ENCODE data around the gene LCN6.
"Not testable (repeated sequence)": the region's sequence is repeated elsewhere in the genome, so short reads cannot be mapped to it uniquely, and the experiment has no call there.

Gene LCN6

GRCh38 chr9:136724772-136725171 lies 23.6 kb downstream of the LCN6 start:
- no peak for DNase-seq (ENCODE audit: low read depth)

GRCh38 chr9:136723989-136724388 lies 24.3 kb downstream of the LCN6 start:
- DNase-seq (ENCODE audit: low read depth) = no peak

- no peak for DNase-seq (ENCODE audit: low read depth)
Observed at GRCh38 chr9:136723362-136723976, 24.9 kb downstream of the LCN6 start.

- DNase-seq (ENCODE audit: low read depth) = no peak
Observed at GRCh38 chr9:136722969-136723356, 25.4 kb downstream of the LCN6 start.

- DNase-seq (ENCODE audit: low read depth) = no peak
Observed at GRCh38 chr9:136722093-136722968, 26.0 kb downstream of the LCN6 start.

- no peak for DNase-seq (ENCODE audit: low read depth)
Observed at GRCh38 chr9:136721339-136722092, 26.8 kb downstream of the LCN6 start.

- DNase-seq (ENCODE audit: low read depth) = no peak
Observed at GRCh38 chr9:136720898-136721338, 27.4 kb downstream of the LCN6 start.

- DNase-seq (ENCODE audit: low read depth) = no peak
Observed at GRCh38 chr9:136720251-136720897, 28.0 kb downstream of the LCN6 start.

GRCh38 chr9:136719195-136719880 lies 29.0 kb downstream of the LCN6 start:
- no peak for DNase-seq (ENCODE audit: low read depth)

GRCh38 chr9:136718345-136719194 lies 29.8 kb downstream of the LCN6 start:
- DNase-seq (ENCODE audit: low read depth) = no peak

GRCh38 chr9:136717399-136717798 lies 30.9 kb downstream of the LCN6 start:
- DNase-seq (ENCODE audit: low read depth) = no peak

- DNase-seq (ENCODE audit: low read depth) = no peak
Observed at GRCh38 chr9:136714893-136715274, 33.4 kb downstream of the LCN6 start.

GRCh38 chr9:136714096-136714892 lies 34.0 kb downstream of the LCN6 start:
- no peak for DNase-seq (ENCODE audit: low read depth)

GRCh38 chr9:136713550-136713949 lies 34.8 kb downstream of the LCN6 start:
- DNase-seq (ENCODE audit: low read depth) = no peak

- no peak for DNase-seq (ENCODE audit: low read depth)
Observed at GRCh38 chr9:136712690-136713544, 35.4 kb downstream of the LCN6 start.

- no peak for DNase-seq (ENCODE audit: low read depth)
Observed at GRCh38 chr9:136711751-136712689, 36.3 kb downstream of the LCN6 start, which contains the start of gene DIPK1B. DIPK1B (plus strand) TSS chr9:136712572; CDS start chr9:136712666, 94 bp downstream.

- not testable (repeated sequence) for DNase-seq (ENCODE audit: low read depth)
Observed at GRCh38 chr9:136711219-136711648, 37.1 kb downstream of the LCN6 start.

- no peak for DNase-seq (ENCODE audit: low read depth)
Observed at GRCh38 chr9:136710543-136710942, 37.8 kb downstream of the LCN6 start.

All from HS-5 (cell line).